Karpas-422 (cell line): Measurements from ENCODE around the gene BCL2L11. TPM values are rescaled to one million over a fixed set of nuclear protein-coding genes. Genes with fewer than 3 reads are reported as not detected.
A peak's percentile ranks its signal among the peaks of the same experiment; 100 is the strongest.

Experiments
- DNase-seq: peaks from one replicate; pipeline ENCODE4 v3.0.0-alpha.2; 2015
- H2AFZ ChIP-seq: fragments of 200-600 bp; sonication (generic); 2 replicates; pipeline ENCODE4 v1.6.1; 2014; ENCODE audit warnings: antibody characterized with exemption, low read length, mixed read lengths
- H3K27ac ChIP-seq: fragments of 200-600 bp; sonication (generic); 2 replicates; pipeline ENCODE4 v1.5.1; 2014; ENCODE audit warnings: mild to moderate bottlenecking, low read length, moderate library complexity
- H3K27me3 ChIP-seq: fragments of 200-600 bp; sonication (generic); 2 replicates; pipeline ENCODE4 v1.6.1; 2014; ENCODE audit warnings: low read length, mixed read lengths
- H3K36me3 ChIP-seq: fragments of 200-600 bp; sonication (generic); 2 replicates; pipeline ENCODE4 v1.6.1; 2014; ENCODE audit warnings: low read length, mixed read lengths; ENCODE audit not compliant: insufficient read depth
- H3K4me1 ChIP-seq: fragments of 200-600 bp; sonication (generic); 2 replicates; pipeline ENCODE4 v1.6.1; 2014; ENCODE audit warnings: mild to moderate bottlenecking, low read length, mixed read lengths
- H3K4me2 ChIP-seq: fragments of 200-600 bp; sonication (generic); 2 replicates; pipeline ENCODE4 v1.6.1; 2014; ENCODE audit warnings: low read length, low read depth, mild to moderate bottlenecking; ENCODE audit not compliant: poor library complexity, severe bottlenecking
- H3K4me3 ChIP-seq: fragments of 200-600 bp; sonication (generic); 2 replicates; pipeline ENCODE4 v1.5.1; 2014; ENCODE audit warnings: mild to moderate bottlenecking, antibody characterized with exemption, low read length, mixed read lengths
- H3K79me2 ChIP-seq: fragments of 200-600 bp; sonication (generic); 2 replicates; pipeline ENCODE4 v1.6.1; 2014; ENCODE audit warnings: mild to moderate bottlenecking, low read length, mixed read lengths
- H3K9ac ChIP-seq: fragments of 200-600 bp; sonication (generic); 2 replicates; pipeline ENCODE4 v1.6.0; 2014; ENCODE audit warnings: low read length
- H3K9me2 ChIP-seq: fragments of 200-600 bp; sonication (generic), shearing (Covaris generic); replicated peaks from 2 replicates; pipeline ENCODE4 v1.6.0; 2014; ENCODE audit warnings: mild to moderate bottlenecking, low read length, moderate library complexity; ENCODE audit not compliant: insufficient read depth
- H3K9me3 ChIP-seq: fragments of 300-700, 200-600 bp; sonication (generic); 2 replicates; pipeline ENCODE4 v1.6.1; 2014; ENCODE audit warnings: low read length, mixed read lengths
- H4K20me1 ChIP-seq: fragments of 200-600 bp; sonication (generic); 2 replicates; pipeline ENCODE4 v1.6.1; 2014; ENCODE audit warnings: mild to moderate bottlenecking, antibody characterized with exemption, low read length, low read depth; ENCODE audit not compliant: insufficient read depth
- total RNA-seq: library from RNA; depleted of rRNA; stranded (reverse); fragments of >200 nt; shearing (Covaris generic); gene quantifications from 2 replicates; pipeline ENCODE4 v1.2.3, GENCODE V29; 2014; ENCODE audit warnings: low replicate concordance

The BCL2L11 gene
- total RNA-seq, 1 experiment from 2014 or later: 51.9 TPM

DNA sequence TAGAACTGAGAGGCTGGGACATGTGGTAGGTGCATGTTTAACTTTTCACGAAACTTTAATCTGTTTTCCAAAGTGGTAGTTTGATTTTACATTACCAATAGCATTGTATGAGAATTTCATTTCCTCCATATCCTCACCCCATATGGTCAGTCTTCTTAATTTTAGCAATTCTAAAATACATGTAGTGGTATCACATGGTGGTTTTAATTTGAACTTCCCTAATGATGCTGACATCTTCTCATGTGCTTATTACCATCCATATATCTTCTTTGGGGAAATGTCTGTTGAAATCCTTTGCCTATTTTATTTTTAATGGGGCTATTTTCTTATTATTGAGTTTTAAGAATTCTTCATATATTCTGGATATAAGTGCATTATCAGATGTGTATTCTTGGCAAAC, 89.3 kb downstream of the BCL2L11 start:
- Histone ChIP-seq H4K20me1 (no peaks in the 10 kb centered on the region), H3K9me2 (no peaks in the 10 kb centered on the region), H3K4me3 (no peak overlapping the region), H2AFZ (no peak overlapping the region), H3K9me3 (peaks cover 31% of the 10 kb centered on the region), H3K27ac (no peak overlapping the region), H3K9ac (no peak overlapping the region), H3K4me2 (no peak overlapping the region), H3K27me3 (no peaks in the 10 kb centered on the region), H3K36me3 (peaks cover 7% of the 10 kb centered on the region), H3K79me2 (no peaks in the 10 kb centered on the region), H3K4me1 (peaks cover 19% of the 10 kb centered on the region)
- no peak for DNase-seq

- Histone ChIP-seq H3K4me2 (no peak overlapping the region), H3K9me3 (peaks cover 32% of the 10 kb centered on the region), H4K20me1 (no peaks in the 10 kb centered on the region), H3K4me3 (no peak overlapping the region), H3K79me2 (no peaks in the 10 kb centered on the region), H3K9me2 (no peaks in the 10 kb centered on the region), H3K4me1 (peaks cover 40% of the 10 kb centered on the region), H3K9ac (no peak overlapping the region), H2AFZ (no peak overlapping the region), H3K36me3 (peaks cover 9% of the 10 kb centered on the region), H3K27me3 (no peaks in the 10 kb centered on the region), H3K27ac (no peak overlapping the region)
- DNase-seq: no peak
Observed at GRCh38 chr2:111213877-111214276, 93.2 kb downstream of the BCL2L11 start.

DNA sequence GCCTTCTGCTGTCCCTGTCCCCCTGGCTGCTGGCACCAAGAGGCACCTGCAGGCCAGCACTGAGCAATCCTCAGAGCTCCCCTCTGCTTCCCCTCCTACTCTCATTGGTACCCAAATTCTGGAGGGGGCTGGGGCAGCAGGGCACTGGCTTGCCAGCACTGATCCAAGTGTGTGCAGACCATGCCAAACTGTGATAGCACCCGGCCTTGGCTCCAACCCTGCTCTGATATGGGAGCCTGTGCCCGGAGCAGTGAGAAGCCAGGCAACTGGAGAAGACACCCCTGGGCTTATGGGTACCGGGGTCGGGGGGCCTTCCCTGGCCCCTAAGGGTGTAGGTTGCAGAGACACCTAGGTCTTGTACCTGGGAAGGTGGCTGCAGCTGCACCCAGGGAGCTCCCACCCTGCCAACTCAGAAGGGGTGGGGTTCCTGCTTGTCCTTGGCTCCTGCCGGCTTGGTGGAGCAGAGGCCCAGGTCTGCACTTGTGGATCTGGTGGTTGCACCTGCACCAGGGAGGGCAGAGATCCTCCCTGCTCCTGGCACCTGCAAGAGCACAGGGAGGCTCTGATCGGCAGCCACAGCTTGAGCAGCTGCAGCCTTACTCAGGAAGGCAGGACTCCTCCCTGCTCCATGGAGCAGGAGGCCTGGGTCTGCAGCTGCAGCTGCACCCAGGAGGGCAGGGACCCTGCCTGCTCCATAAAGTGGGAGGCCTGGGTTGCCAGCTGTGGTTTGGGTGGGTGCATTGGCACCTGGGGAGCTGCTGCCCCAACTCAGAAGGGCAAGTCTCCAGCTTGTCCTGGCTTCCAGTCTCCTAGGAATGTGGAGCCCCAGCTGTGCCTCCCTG, 96.3 kb downstream of the BCL2L11 start:
- peaks cover 9% of the 10 kb centered on the region for H3K36me3 ChIP-seq
- H3K9me3 ChIP-seq: peaks cover 30% of the 10 kb centered on the region
- H3K27ac ChIP-seq: peak overlapping the region; percentile 100
- H3K27me3 ChIP-seq: no peaks in the 10 kb centered on the region
- no peaks in the 10 kb centered on the region for H4K20me1 ChIP-seq
- peak; percentile 57 for DNase-seq
- H3K4me3 ChIP-seq: peak overlapping the region; percentile 1; the same call in 1 of the 2 replicates
- no peak overlapping the region for H3K4me2 ChIP-seq
- no peaks in the 10 kb centered on the region for H3K9me2 ChIP-seq
- no peak overlapping the region for H2AFZ ChIP-seq
- no peaks in the 10 kb centered on the region for H3K79me2 ChIP-seq
- H3K9ac ChIP-seq: no peak overlapping the region; the same call in 1 of the 2 replicates
- peaks cover 52% of the 10 kb centered on the region for H3K4me1 ChIP-seq
